GM21447 (cell line): Measurements from ENCODE around the gene IRF1.
"Not testable (repeated sequence)": the region's sequence is repeated elsewhere in the genome, so short reads cannot be mapped to it uniquely, and the experiment has no call there.

Experiments used
- ATAC-seq: cut with Tn5 transposase; IDR thresholded peaks from one replicate; pipeline ENCODE4 v1.9.1; 2021; ENCODE audit not compliant: unreplicated experiment

Gene IRF1, protein sequence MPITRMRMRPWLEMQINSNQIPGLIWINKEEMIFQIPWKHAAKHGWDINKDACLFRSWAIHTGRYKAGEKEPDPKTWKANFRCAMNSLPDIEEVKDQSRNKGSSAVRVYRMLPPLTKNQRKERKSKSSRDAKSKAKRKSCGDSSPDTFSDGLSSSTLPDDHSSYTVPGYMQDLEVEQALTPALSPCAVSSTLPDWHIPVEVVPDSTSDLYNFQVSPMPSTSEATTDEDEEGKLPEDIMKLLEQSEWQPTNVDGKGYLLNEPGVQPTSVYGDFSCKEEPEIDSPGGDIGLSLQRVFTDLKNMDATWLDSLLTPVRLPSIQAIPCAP

DNA sequence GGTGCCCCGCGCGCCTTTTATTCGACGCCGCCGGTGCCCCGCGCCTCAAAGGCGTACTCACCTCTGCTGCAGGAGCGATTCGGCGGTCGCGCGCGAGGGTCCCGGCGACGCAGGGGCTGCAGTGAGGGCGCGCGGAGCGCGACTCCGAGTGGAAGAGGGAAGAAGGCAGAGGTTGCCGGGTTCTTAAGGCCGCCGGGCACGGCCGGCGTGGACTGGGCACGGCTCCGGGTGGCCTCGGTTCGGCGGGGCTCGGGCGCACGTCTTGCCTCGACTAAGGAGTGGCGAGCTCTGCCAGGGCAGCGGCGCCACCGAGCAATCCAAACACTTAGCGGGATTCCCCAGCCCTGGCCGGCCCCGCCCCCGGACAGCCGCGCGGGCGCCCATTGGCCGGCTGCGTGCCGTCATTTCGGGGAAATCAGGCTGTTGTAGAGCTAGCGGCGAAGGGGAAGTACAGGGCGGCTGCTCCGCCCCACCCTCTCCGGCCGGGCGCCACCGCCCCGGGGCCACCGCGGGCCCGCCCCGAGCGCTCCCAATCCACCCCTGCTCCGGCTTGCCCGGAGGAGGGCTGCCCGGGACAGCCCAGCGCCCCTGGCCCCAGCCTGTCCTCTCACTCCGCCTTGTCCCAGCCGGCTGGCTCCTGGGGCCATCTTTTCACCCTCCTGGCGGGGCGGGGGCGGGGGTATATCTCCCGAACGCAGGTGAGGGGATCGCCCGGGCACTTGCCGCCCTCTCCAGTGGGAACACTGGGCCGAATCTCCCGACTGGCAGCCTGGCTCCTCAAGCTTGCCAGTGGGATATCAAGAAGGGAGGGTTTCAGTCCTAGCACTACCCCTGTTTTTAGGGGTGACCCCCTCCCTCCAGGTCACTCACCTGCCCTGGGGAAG is at the start of gene IRF1:
TSS of gene IRF1 (minus strand) at position 290 of the 884 bp plus-strand sequence. CDS start 1,295 bp downstream, outside the sequence.
- ATAC-seq: peak; percentile 66

DNA sequence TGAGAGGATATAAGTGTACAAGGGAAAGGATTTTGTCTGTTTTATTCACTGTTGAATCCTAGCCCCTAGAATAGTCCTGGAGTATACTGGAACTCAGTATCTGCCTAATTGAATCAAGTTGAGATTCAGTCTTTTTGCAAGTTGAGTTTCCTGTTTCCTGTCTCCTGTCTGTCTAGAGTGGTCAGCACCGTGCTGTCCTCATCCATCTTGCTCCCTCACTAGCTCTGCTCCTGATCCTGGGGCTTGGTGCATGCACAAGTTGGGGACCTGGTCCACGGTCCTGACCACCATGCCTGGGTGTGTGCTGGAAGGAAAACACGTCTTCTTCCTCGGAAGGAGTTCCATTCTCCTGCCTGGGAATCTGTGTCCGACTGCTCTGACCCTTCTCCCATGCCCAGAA is 49.6 kb upstream of the IRF1 start:
- ATAC-seq: no peak

DNA sequence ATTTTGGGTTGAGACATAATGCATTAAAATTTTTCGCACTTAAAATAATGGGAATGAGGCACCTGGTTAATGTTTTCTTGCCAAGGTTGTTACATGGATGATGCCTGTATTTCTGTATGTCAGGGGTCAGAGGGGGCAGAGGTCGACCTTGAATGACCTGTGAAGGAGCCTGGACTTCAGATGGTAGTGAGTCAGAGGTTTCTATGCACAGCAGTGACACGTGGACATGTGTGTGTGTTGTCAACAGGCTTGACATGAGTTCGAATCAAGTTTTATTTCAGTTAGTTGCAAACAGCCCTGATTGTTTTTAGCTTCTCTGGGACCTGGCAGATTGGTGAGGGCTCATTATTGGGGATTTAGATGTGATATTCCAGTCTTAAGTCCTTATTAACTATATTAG is 49.1 kb upstream of the IRF1 start:
- ATAC-seq: no peak

DNA sequence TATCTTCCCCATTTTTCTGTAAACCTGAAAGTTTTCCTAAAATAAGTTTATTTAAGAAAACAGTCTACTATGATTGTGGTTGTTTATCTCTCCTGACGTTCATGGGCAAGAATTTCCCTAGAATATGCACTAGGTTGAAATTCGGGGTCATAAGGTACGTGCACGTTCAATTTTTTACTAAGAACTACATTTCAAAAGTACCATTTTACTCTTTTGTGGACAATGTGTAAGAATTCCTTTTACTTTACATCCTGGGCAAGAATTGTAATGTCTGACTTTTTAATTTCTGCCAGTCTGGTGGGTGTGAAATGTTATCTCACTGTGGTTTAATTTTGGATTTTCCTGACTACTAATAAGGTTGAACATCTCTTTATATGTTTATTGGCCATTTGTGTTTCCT is 40.4 kb upstream of the IRF1 start:
- no peak for ATAC-seq

DNA sequence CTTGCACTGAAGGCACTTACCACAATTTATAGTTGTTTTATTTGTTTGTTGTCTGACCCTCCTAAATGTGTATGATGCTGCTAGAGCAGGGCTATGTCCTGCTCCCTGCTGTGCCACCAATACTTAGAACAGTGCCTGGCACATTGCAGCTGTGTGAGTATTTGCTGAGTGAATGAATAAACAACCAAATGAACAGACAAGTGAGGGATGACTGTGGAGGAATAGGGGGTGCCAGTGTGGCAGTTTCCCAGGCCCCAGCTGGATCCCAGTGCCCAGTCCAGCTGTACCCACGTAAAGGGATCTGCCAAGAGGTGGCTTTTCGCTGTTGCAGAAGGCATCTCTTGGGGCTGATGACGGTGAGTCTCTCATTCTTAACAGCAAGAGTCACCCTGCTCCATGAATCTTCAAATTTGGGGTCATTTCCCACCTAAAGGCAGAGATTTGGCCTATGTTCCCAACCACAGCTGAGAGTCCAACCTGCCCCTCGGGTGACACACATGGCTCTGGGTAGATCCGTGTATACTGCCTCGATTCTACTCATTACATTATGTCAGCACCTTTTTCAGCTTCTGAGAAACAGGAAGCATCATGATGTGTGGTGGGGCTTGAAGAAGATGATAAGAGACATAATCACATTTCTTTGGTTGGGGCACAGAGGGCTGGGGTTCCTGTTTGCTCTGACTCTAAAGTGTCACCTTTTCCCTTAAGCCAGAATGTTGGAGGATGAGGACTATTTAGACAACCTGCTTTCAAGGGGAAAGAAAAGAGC is 38.5 kb upstream of the IRF1 start:
- ATAC-seq: no peak

DNA sequence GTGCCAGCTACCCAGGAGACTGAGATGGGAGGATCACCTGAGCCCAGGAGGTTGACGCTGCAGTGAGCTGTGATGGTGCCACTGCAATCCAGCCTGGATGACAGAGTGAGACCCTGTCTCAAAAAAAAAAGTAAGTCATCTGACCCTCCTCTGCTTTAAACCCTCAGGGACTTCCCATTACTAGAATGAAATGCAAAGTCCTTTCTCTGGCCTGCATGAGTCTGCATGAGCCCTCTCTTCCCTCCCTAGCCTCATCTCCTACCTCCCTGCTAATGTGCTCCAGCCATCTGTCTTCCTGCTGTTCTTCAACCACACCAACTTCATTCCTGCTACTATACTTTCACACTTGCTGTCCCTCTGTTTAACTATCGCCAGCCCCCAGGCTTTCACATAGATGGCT is 37.4 kb upstream of the IRF1 start:
- no peak for ATAC-seq

DNA sequence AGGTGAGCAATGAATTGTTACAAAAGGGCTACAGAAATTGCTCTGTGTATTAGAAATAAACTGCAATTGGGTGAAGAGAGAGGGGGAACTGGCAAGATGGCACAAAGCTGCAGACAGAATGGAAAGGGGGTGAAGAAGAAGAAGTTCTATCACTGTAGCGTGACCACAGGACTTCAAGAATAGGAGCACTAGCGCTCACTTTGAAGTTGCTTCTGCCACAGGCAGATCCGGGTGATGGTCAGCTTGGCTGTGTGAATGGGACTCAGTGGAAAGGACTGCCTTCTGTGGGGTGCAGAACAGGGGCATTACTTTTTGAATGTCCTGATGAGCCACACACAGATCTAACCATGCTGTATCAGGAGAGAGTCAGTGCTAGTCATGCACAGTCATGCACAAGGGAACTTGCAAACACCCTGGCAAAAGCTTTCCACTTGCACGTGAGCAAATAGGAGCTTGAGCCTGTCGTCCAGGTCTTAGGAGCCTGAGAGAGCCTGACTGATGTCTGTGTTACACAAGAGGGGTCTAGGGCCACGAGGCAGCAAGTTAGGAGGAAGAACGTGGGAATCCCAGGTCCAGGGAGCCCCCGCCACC is 36.5 kb upstream of the IRF1 start:
- no peak for ATAC-seq

DNA sequence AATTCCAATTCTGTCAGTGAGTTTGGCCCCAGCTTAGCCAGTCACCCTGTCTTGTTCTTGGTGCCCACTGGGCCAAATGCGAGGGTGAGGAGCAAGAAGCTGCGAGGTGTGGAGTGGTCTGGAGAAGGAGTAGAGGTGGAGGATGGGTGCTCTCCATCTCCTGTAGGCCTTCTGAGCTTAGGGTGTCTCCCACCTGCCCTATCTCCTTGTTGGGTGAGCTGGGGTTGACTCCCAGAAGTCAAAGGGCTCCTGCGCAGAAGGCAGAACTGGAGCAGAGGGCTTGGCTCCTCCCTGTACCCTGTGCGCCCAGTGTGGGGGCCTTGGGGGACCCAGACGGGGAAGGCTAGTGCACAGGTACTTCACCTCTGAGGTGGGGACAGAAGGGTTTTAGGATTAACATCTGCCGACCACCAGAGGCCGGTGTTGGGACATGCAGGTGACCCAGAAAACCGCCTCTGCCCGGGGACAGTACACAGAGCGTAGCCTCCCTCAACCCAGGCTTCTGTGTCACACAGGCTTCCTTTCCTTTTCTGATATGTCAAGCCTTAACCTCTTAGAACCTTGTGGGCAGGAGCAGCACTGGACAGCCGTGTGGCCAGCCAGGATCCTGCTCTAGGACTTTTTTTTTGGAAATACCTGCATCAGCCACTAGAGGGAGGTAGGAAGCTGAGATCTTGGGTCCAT is 35.9 kb upstream of the IRF1 start:
- peak; percentile 45 for ATAC-seq

DNA sequence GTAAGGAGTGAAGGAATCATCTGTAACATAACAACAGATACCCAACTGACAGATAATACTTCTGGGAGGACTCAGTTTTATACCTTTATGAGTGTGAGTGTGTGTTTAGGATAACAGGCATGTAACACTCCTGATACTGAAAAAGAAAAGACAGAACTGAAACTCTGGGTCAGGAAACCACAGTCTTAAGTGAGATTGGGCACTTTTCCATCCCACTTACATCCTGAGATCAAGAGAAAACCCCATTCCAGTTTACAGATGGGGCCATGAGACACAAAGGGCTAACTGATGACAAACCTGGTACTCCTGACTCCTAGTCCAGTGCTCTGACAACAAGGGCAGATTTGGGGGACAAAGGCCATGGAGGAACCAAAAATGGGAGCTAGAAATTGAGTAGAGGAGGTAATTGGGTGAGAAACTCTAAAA is 34.7 kb upstream of the IRF1 start:
- peak; percentile 76 for ATAC-seq

DNA sequence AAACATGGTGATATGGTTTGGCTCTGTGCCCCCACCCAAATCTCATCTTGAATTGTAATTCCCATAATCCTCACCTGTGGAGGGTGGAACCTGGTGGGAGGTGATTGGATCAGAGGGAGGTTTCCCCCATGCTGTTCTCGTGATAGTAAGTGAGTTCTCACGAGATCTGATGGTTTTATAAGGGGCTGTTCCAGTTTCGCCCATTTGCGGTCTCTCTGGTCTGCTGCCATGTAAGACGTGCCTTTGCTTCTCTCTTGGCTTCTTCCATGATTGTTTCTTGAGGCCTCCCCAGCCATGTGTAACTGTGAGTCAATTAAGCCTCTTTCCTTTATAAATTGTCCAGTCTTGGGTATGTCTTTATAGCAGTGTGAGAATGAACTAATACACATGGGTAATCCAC is 34.3 kb upstream of the IRF1 start:
- ATAC-seq: not testable (repeated sequence)

DNA sequence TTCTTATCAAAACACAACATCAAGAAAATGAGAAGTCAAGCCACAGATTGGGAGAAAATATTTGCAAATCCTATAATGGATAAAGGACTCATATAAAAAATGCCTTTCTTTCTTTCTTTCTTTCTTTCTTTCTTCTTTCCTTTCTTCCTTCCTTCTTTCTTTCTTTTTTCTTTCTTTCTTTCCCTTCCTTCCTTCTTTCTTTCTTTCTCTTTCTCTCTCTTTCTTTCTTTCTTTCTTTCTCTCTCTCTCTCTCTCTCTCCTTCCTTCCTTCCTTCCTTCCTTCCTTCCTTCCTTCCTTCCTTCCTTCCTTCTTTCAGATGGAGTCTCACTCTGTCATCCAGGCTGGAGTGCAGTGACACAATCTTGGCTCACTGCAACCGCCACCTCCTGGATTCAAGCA is 31.5 kb upstream of the IRF1 start:
- ATAC-seq: not testable (repeated sequence)

DNA sequence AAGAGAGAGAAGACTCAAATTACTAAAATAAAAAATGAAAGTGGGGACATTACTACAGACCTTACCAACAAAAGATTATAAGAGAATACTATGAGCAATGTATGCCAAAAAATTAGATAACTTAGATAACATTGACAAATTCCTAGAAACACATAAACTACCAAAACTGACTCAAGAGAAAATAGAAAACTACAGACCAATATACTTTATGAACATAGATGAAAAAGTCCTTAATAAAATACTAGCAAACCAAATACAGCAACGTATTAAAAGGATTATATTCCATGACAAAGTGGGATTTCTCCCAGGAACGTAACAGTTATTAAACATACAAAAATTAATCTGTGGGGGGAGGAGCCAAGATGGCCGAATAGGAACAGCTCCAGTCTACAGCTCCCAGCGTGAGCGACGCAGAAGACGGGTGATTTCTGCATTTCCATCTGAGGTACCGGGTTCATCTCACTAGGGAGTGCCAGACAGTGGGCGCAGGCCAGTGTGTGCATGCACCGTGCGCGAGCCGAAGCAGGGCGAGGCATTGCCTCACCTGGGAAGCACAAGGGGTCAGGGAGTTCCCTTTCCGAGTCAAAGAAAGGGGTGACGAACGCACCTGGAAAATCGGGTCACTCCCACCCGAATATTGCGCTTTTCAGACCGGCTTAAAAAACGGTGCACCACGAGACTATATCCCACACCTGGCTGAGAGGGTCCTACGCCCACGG is 23.2 kb upstream of the IRF1 start:
- not testable (repeated sequence) for ATAC-seq

DNA sequence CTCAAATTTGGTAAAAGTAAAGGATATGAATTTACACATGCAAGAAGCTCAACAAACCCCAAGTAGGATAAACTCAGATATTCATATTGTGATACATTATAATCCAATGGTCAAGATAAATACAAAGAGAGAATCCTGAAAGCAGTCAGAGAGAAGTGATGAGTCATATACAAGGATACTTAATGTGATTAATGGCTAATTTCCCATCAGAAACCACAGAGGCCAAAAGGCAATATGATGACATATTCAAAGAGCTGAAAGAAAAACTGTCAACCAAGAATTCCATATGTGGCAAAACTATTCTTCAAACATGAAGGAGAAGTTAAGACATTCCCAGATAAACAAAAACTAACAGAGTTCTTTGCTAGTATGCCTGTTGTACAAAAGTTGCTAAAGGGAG is 19.5 kb upstream of the IRF1 start:
- ATAC-seq: no peak

DNA sequence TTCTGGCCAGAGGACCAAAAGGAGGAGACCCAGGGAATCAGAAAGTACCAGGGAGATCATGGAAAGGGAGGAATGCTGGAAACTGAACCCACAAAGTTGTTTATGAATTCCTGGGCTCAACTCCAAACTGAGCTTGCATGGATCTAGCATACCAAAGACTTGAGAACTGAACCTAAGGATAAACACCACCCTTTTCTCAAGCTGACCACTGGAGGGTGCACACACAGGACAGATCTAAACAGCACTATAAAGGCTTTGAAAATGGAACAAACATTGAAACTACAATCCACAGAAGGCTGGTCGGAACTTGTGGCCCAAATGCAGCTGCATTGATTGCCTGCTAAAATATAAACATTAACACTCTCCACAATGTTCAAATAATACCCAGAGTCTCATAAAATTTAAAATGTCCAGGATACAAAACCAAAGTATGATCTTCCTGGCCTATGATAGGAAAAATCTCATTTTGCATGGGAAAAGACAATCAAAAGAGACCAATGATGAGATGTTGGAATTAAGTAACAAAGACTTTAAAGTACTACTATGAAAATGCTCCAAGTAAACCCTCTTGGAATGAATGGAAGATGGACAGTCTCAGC is 15.6 kb upstream of the IRF1 start:
- peak; percentile 56 for ATAC-seq

DNA sequence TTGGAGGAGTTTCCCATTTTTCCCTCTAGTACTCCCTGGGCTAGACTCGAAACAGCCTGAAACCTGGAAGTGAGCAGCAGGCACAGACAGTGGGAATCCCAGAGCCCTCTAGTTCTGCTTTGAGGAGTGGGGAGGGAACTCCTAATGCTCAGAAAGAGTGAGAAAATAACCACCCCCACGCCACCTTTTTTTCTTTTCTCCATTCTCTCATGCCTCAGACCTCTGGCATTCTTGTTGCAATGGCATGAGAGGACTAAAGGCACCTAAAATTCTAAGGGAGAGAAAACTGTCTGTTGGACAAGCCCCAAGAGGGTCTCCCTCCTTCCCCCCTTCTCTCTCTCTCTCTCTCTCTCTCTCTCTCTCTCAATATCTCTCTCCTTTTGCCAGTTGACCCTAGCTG is 15.1 kb upstream of the IRF1 start:
- no peak for ATAC-seq

DNA sequence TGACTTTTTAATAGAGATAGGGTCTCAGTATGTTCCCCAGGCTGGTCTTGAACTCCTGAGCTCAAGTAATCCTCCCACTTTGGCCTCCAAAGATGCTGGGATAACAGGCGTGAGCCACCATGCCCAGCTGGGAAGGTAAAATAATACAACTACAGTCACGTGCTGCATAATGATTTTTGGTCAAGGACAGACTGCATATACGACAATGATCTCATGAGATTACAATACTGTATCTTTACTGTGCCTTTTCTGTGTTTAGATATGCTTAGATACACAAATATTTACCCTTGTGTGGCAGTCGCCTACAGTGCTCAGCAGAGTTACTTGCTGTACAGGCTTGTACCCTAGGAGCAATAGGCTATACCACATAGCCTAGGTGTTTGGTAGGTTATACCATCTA is 14.2 kb upstream of the IRF1 start:
- no peak for ATAC-seq

DNA sequence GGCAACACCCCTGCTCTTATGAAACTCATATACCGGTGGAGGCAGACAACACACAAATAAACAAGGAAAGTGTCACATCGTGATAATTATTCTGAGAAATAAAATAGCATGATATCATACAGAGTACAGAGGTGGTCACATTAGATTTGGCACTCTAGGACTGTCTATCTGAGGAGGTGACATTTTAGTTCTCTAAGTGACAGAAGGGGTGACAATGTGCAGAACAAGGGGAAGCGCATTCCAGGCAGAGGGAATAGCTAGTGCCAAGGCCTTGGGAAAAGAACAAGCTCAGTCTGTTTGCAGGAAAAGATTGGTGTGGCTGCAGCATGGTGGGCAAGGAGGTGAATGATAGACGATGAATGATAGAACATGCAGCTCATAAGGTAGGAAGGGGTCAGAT is 12.7 kb upstream of the IRF1 start:
- ATAC-seq: no peak

DNA sequence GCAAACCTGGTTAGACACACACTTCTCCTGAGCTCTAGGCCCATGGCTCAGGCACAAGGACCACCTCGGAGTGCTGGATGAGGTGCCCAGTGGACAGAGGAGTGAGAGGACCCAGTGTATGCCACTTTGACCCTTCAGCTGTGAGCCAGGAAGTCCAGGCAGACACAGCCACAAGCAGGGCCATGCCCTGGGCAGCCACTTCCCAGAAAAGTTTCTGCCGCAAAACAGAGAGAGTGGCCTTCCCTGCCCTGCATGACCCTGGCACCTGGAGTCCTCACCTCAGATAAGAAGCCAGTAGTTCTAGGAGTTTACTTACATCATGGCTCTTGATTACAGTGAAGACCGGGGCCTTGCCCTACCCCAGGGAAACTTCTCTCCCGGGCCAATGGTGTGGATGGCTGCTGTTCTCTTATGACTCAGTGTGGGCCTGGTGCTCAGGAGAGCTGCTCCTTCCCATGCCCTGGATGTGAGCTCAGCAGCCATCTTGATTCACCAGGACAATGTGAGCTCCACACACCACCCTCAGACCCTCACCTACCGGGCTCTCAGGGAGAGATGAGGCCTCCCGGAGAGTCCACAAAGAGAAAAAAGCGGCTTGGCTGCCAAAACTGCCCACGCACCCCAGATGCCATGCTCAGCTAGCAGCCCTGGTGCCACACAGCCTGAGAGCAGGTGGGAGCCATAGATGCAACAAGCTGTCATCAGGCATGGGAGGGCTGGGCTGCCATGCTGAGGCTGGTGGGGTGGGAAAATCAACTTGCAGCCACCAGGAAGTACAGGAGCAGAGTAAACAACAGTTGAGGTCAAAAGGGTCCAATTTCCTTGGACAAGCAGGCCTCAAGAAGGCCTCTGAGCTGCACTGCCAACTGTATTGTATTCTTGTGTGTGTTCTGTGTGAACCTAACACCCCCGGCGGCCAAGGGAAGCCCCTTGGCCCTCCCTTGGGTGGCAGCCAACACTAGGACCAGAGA is 11.7 kb upstream of the IRF1 start:
- ATAC-seq: no peak
